GM12872 (cell line): ENCODE results near the gene PTPRM.

Experiments used
- CTCF ChIP-seq: IDR thresholded peaks from 3 replicates; pipeline ENCODE4 v1.5.1; 2011; ENCODE audit warnings: low read depth, mild to moderate bottlenecking, low read length, moderate library complexity; ENCODE audit not compliant: insufficient read depth

Gene PTPRM

GRCh38 chr18:8406186-8406867 lies 839.2 kb downstream of the PTPRM start:
- no peak for TF ChIP-seq CTCF

- TF ChIP-seq CTCF = no peak
Measured at GRCh38 chr18:8406868-8407250, 839.7 kb downstream of the PTPRM start.

GRCh38 chr18:8409151-8409550 lies 842.0 kb downstream of the PTPRM start:
- TF ChIP-seq CTCF = no peak

GRCh38 chr18:8411492-8411891 lies 844.4 kb downstream of the PTPRM start:
- TF ChIP-seq CTCF = no peak

GRCh38 chr18:8412117-8412516 lies 845.0 kb downstream of the PTPRM start:
- no peak for TF ChIP-seq CTCF

GRCh38 chr18:8413189-8413588 lies 846.1 kb downstream of the PTPRM start:
- no peak for TF ChIP-seq CTCF

GRCh38 chr18:8413751-8414150 lies 846.6 kb downstream of the PTPRM start:
- no peak for TF ChIP-seq CTCF
